GM23248 (cell line): ENCODE data around the gene FAS. TPM values are rescaled to one million over a fixed set of nuclear protein-coding genes. Genes with fewer than 3 reads are reported as not detected.
A peak's percentile ranks its signal among the peaks of the same experiment; 100 is the strongest.
"Not testable (repeated sequence)": the region's sequence is repeated elsewhere in the genome, so short reads cannot be mapped to it uniquely, and the experiment has no call there.

Experiments
- DNase-seq: peaks from one replicate; pipeline ENCODE4 v3.0.0-alpha.2; 2015
- H2AFZ ChIP-seq: fragments of 200-600 bp; sonication (generic); 2 replicates; pipeline ENCODE4 v1.6.1; 2016; ENCODE audit warnings: antibody characterized with exemption
- H3F3A ChIP-seq: fragments of 200-600 bp; sonication (generic); 2 replicates; pipeline ENCODE4 v1.6.1; 2016; ENCODE audit warnings: mild to moderate bottlenecking, antibody characterized with exemption, mixed run types; ENCODE audit not compliant: insufficient read depth
- H3K27ac ChIP-seq: fragments of 200-600 bp; sonication (generic); 2 replicates; pipeline ENCODE4 v1.5.1; 2016; ENCODE audit warnings: mild to moderate bottlenecking
- H3K27me3 ChIP-seq: fragments of 200-600 bp; sonication (generic); replicated peaks from 2 replicates; pipeline ENCODE4 v1.6.1; 2016; ENCODE audit warnings: mild to moderate bottlenecking; ENCODE audit not compliant: insufficient read depth
- H3K36me3 ChIP-seq: fragments of 200-600 bp; sonication (generic); 2 replicates; pipeline ENCODE4 v1.6.1; 2016; ENCODE audit warnings: low read depth, mild to moderate bottlenecking
- H3K4me1 ChIP-seq: fragments of 200-600 bp; sonication (generic); 2 replicates; pipeline ENCODE4 v1.6.1; 2016; ENCODE audit warnings: mild to moderate bottlenecking; ENCODE audit not compliant: insufficient read depth
- H3K4me2 ChIP-seq: fragments of 200-600 bp; sonication (generic); one replicate; pipeline ENCODE4 v1.6.1; 2016; ENCODE audit warnings: mild to moderate bottlenecking; ENCODE audit not compliant: unreplicated experiment
- H3K4me3 ChIP-seq: fragments of 200-600 bp; sonication (generic); 2 replicates; pipeline ENCODE4 v1.5.1; 2016; ENCODE audit warnings: mild to moderate bottlenecking
- H3K79me2 ChIP-seq: fragments of 200-600 bp; sonication (generic); 2 replicates; pipeline ENCODE4 v1.6.1; 2016; ENCODE audit warnings: mild to moderate bottlenecking; ENCODE audit not compliant: insufficient read depth
- H3K9ac ChIP-seq: fragments of 200-600 bp; sonication (generic); 2 replicates; pipeline ENCODE4 v1.6.1; 2016; ENCODE audit warnings: mild to moderate bottlenecking
- H3K9me2 ChIP-seq: fragments of 200-600 bp; sonication (generic); 2 replicates; pipeline ENCODE4 v1.6.1; 2016; ENCODE audit warnings: mixed run types, mild to moderate bottlenecking, moderate library complexity; ENCODE audit not compliant: insufficient read depth
- H3K9me3 ChIP-seq: fragments of 200-600 bp; sonication (generic); one replicate; pipeline ENCODE4 v1.6.1; 2017; ENCODE audit warnings: low read depth
- H4K20me1 ChIP-seq: fragments of 200-600 bp; sonication (generic); 2 replicates; pipeline ENCODE4 v1.6.0; 2016; ENCODE audit not compliant: insufficient read depth
- EZH2 ChIP-seq: fragments of 200-600 bp; sonication (generic); IDR thresholded peaks from 2 replicates; pipeline ENCODE4 v1.6.1; 2018; ENCODE audit warnings: antibody characterized with exemption, mild to moderate bottlenecking; ENCODE audit not compliant: insufficient read depth, poor library complexity, severe bottlenecking
- EZH2phosphoT487 ChIP-seq: fragments of 200-600 bp; sonication (generic); IDR thresholded peaks from 2 replicates; pipeline ENCODE4 v1.6.1; 2018; ENCODE audit warnings: antibody characterized with exemption, moderate library complexity, mild to moderate bottlenecking, low read depth; ENCODE audit not compliant: insufficient read depth
- WGBS, 2 experiments: methylation state at CpG; one replicate each; pipeline ENCODE4 v1.1.6; 2015 to 2017; ENCODE audit warnings: low lambda C conversion rate in 2 of 2, low coverage in 1 of 2; ENCODE audit errors: missing lambda C conversion rate in 2 of 2; 5-methylcytosine and 5-hydroxymethylcytosine counted together
- in situ Hi-C: fragments of 300-500 bp; cut with MboI; formaldehyde crosslinking; loops from 2 replicates; pipeline ENCODE4 v1.15.0; 2020
- polyA plus RNA-seq: library from polyadenylated mRNA; unstranded; fragments of >200 nt; fragmentation: Nextera tagmentation; extraction: Ambion mirVana; gene quantifications from 2 replicates; pipeline ENCODE4 v1.2.1, GENCODE V29; 2016
- total RNA-seq: library from RNA; depleted of rRNA; stranded (reverse); fragments of >200 nt; shearing (Covaris generic); gene quantifications from 2 replicates; pipeline ENCODE4 v1.2.3, GENCODE V29; 2014

FAS gene
- total and polyA plus RNA-seq, 2 experiments from 2014 or later, result 55.4 to 77.8 TPM

GRCh38 chr10:89019569-89020327, 29.1 kb downstream of the FAS start:
- Histone ChIP-seq H3K36me3 (peaks cover 67% of the 10 kb centered on the region), H3K27ac (no peak overlapping the region)
- 98 to 100% methylated on average over 2 of the region's 2 CpGs for WGBS, 2 experiments

GRCh38 chr10:89021526-89021925, 30.9 kb downstream of the FAS start:
- H3K4me2 ChIP-seq, H4K20me1 ChIP-seq, in situ Hi-C loops, H3K4me3 ChIP-seq, H3K9me2 ChIP-seq, H3K79me2 ChIP-seq, H3K27me3 ChIP-seq, H3K27ac ChIP-seq, H3K9me3 ChIP-seq, H2AFZ ChIP-seq, H3K9ac ChIP-seq, H3K4me1 ChIP-seq: not testable (repeated sequence)
- 65 to 68% methylated on average over 6 of the region's 6 CpGs for WGBS, 2 experiments
- peaks cover 51% of the 10 kb centered on the region for H3K36me3 ChIP-seq
- H3F3A ChIP-seq, result peaks cover 23% of the 10 kb centered on the region; the same call in 1 of the 2 replicates
- DNase-seq, result peak; percentile 30

More at GRCh38 chr10:89019569-89020327, 29.1 kb downstream of the FAS start:
- no peaks in the 10 kb centered on the region for H3K27me3 ChIP-seq
- no peak overlapping the region for H3K4me3 ChIP-seq
- H4K20me1 ChIP-seq, result no peaks in the 10 kb centered on the region
- no peak for DNase-seq
- H2AFZ ChIP-seq, result no peak overlapping the region
- H3K9me3 ChIP-seq, result no peaks in the 10 kb centered on the region
- H3F3A ChIP-seq, result peaks cover 10% of the 10 kb centered on the region; the same call in 1 of the 2 replicates
- no peak overlapping the region for H3K9ac ChIP-seq
- no peak overlapping the region for H3K4me2 ChIP-seq
- TF ChIP-seq EZH2phosphoT487 (no peak), EZH2 (no peak)
- H3K79me2 ChIP-seq, result no peaks in the 10 kb centered on the region
- no peaks in the 10 kb centered on the region for H3K4me1 ChIP-seq
- in situ Hi-C loops, result no loop called here
- H3K9me2 ChIP-seq, result no peaks in the 10 kb centered on the region

GRCh38 chr10:89022734-89023133, 32.1 kb downstream of the FAS start:
- peak; percentile 20 for DNase-seq
- Histone ChIP-seq H3K9me3 (no peaks in the 10 kb centered on the region), H3F3A (peaks cover 30% of the 10 kb centered on the region; the same call in 1 of the 2 replicates), H3K9ac (no peak overlapping the region), H3K27me3 (no peaks in the 10 kb centered on the region), H3K36me3 (peaks cover 39% of the 10 kb centered on the region), H3K4me3 (no peak overlapping the region), H2AFZ (no peak overlapping the region), H3K9me2 (no peaks in the 10 kb centered on the region), H3K4me1 (no peaks in the 10 kb centered on the region), H4K20me1 (no peaks in the 10 kb centered on the region), H3K27ac (no peak overlapping the region), H3K4me2 (no peak overlapping the region), H3K79me2 (no peaks in the 10 kb centered on the region)
- 49 to 58% methylated on average over 2 of the region's 2 CpGs for WGBS, 2 experiments
- TF ChIP-seq EZH2 (no peak), EZH2phosphoT487 (no peak)
- in situ Hi-C loops, result no loop called here

- TF ChIP-seq EZH2phosphoT487 (no peak), EZH2 (no peak)
- Histone ChIP-seq H2AFZ (no peak overlapping the region), H3K4me3 (no peak overlapping the region), H3K9me3 (no peaks in the 10 kb centered on the region), H3K9ac (no peak overlapping the region), H3K36me3 (peaks cover 16% of the 10 kb centered on the region), H3K27ac (no peak overlapping the region), H3K79me2 (no peaks in the 10 kb centered on the region), H3F3A (peaks cover 51% of the 10 kb centered on the region), H4K20me1 (no peaks in the 10 kb centered on the region), H3K4me1 (peaks cover 9% of the 10 kb centered on the region; the same call in 1 of the 2 replicates), H3K4me2 (no peak overlapping the region), H3K9me2 (no peaks in the 10 kb centered on the region), H3K27me3 (no peaks in the 10 kb centered on the region)
- 36 to 61% methylated on average over 1 of the region's 1 CpG for WGBS, 2 experiments
- no peak for DNase-seq
- in situ Hi-C loops, result loop anchor here (25.0 kb wide), 1 partner anchor 362 kb away; the partner anchor contains the start of genes IFIT1 and IFIT1B
Observed at GRCh38 chr10:89025453-89025852, 34.9 kb downstream of the FAS start.
